HG03175 (cell line): Measurements from ENCODE around the gene CPXM2.

ENCODE experiments used
- ATAC-seq: cut with Tn5 transposase; IDR thresholded peaks from one replicate; pipeline ENCODE4 v1.9.1; 2021; ENCODE audit warnings: mild to moderate bottlenecking, moderate library complexity; ENCODE audit not compliant: unreplicated experiment

Gene CPXM2

GRCh38 chr10:123804716-123805115 lies 86.9 kb downstream of the CPXM2 start:
- ATAC-seq, result no peak

GRCh38 chr10:123800821-123801220 lies 90.8 kb downstream of the CPXM2 start:
- no peak for ATAC-seq

GRCh38 chr10:123800289-123800688 lies 91.3 kb downstream of the CPXM2 start:
- no peak for ATAC-seq

GRCh38 chr10:123798856-123799255 lies 92.8 kb downstream of the CPXM2 start:
- ATAC-seq, result no peak

GRCh38 chr10:123797813-123798212 lies 93.8 kb downstream of the CPXM2 start:
- no peak for ATAC-seq

- ATAC-seq, result no peak
These were observed 94.9 kb downstream of the CPXM2 start for GRCh38 chr10:123796736-123797135.

- no peak for ATAC-seq
These were observed 95.6 kb downstream of the CPXM2 start for GRCh38 chr10:123795846-123796590.

- ATAC-seq, result no peak
These were observed 96.3 kb downstream of the CPXM2 start for GRCh38 chr10:123795196-123795780.

GRCh38 chr10:123792248-123792978 lies 99.2 kb downstream of the CPXM2 start:
- ATAC-seq, result no peak

GRCh38 chr10:123790132-123790885 lies 101.3 kb downstream of the CPXM2 start:
- no peak for ATAC-seq

- no peak for ATAC-seq
These were observed 102.6 kb downstream of the CPXM2 start for GRCh38 chr10:123788981-123789380.

- ATAC-seq, result no peak
These were observed 104.0 kb downstream of the CPXM2 start for GRCh38 chr10:123787566-123787965.

GRCh38 chr10:123786896-123787295 lies 104.7 kb downstream of the CPXM2 start:
- ATAC-seq, result no peak

GRCh38 chr10:123786306-123786705 lies 105.3 kb downstream of the CPXM2 start:
- no peak for ATAC-seq

- ATAC-seq, result no peak
These were observed 107.0 kb downstream of the CPXM2 start for GRCh38 chr10:123784646-123785045.

GRCh38 chr10:123784216-123784615 lies 107.4 kb downstream of the CPXM2 start:
- no peak for ATAC-seq

- ATAC-seq, result no peak
These were observed 108.3 kb downstream of the CPXM2 start for GRCh38 chr10:123783296-123783695.

GRCh38 chr10:123782549-123782948 lies 109.1 kb downstream of the CPXM2 start:
- no peak for ATAC-seq

- ATAC-seq, result no peak
These were observed 109.6 kb downstream of the CPXM2 start for GRCh38 chr10:123781956-123782500.

- ATAC-seq, result no peak
These were observed 110.2 kb downstream of the CPXM2 start for GRCh38 chr10:123781324-123781900.
